GM10847 (cell line): ENCODE data around the gene DNAH2.

Experiments
- POLR2A ChIP-seq: IDR thresholded peaks from 2 replicates; pipeline ENCODE4 v1.6.1; 2011; ENCODE audit not compliant: insufficient read length; ENCODE audit errors: extremely low read depth

DNAH2 gene

GRCh38 chr17:7843257-7843535 is 125.7 kb downstream of the DNAH2 start:
- TF ChIP-seq POLR2A, result no peak

GRCh38 chr17:7843536-7844291 is 126.2 kb downstream of the DNAH2 start:
- peak; percentile 57 for TF ChIP-seq POLR2A

DNA sequence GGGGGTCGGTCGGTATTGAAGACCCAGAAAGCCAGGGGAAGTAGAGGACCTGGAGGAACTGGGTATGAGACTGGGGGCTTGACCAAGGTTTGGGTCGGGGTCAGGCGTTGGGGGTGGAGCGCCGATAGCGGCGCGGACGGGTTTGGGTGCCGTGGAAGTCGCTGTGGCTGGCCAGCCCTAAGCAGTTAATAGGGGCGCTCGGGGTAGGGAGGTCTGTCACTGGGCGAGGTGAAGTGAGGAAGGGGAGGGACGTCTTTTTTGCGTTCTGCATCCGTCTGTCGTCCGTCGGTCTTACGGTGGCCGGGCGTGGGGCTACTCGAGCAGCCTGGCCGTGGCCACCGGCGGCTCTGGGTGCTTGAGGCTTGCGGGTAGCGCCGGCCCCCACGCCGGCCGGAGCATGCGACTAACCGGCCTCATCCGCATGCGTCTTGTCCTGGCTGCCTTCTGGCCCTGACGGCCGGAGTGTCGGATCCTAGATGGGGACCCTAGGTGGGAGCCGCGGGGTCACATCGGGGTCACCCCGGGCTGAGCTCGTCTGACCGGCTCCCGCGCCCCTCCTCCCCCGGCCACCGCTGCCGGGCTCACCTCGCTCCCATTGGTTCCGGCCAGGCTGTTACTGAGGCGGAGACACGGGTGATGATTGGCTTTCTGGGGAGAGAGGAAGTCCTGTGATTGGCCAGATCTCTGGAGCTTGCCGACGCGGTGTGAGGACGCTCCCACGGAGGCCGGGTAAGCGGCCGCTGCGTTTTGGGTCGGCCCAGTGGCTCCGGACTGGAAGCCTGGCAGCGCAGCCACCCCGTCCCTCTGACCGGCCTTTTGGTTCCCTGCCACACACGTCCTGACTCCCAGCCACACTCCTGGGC is 127.0 kb downstream of the DNAH2 start:
- TF ChIP-seq POLR2A, result no peak

- TF ChIP-seq POLR2A, result no peak
These were observed 128.0 kb downstream of the DNAH2 start for GRCh38 chr17:7845359-7846062.

DNA sequence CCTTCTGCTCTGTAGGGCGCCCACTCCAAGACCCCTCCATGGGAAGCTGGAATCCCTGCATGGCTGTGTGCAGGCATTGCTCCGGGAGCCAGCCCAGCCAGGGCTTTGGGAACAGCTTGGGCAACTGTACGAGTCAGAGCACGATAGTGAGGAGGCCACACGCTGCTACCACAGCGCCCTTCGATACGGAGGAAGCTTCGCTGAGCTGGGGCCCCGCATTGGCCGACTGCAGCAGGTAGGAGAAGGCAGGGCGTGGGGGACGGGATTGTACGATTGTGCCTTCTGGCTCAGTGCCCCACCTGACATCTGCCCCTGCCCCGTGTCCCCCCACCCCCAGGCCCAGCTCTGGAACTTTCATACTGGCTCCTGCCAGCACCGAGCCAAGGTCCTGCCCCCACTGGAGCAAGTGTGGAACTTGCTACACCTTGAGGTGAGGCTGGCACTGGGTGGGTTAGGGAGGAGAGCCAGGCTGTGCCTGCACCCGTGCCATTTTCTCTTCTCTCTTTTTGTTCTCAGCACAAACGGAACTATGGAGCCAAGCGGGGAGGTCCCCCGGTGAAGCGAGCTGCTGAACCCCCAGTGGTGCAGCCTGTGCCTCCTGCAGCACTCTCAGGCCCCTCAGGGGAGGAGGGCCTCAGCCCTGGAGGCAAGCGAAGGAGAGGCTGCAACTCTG is 128.7 kb downstream of the DNAH2 start:
- TF ChIP-seq POLR2A, result no peak

- no peak for TF ChIP-seq POLR2A
These were observed 129.5 kb downstream of the DNAH2 start for GRCh38 chr17:7846765-7847661.

DNA sequence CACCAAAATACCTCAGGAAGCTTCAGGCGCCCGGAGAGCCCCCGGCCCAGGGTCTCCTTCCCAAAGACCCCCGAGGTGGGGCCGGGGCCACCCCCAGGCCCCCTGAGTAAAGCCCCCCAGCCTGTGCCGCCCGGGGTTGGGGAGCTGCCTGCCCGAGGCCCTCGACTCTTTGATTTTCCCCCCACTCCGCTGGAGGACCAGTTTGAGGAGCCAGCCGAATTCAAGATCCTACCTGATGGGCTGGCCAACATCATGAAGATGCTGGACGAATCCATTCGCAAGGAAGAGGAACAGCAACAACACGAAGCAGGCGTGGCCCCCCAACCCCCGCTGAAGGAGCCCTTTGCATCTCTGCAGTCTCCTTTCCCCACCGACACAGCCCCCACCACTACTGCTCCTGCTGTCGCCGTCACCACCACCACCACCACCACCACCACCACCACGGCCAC is 130.6 kb downstream of the DNAH2 start:
- TF ChIP-seq POLR2A, result no peak

DNA sequence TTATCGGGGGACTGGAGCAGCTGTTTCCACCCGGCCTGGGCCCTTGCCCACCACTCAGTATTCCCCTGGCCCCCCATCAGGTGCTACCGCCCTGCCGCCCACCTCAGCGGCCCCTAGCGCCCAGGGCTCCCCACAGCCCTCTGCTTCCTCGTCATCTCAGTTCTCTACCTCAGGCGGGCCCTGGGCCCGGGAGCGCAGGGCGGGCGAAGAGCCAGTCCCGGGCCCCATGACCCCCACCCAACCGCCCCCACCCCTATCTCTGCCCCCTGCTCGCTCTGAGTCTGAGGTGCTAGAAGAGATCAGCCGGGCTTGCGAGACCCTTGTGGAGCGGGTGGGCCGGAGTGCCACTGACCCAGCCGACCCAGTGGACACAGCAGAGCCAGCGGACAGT is 131.2 kb downstream of the DNAH2 start:
- TF ChIP-seq POLR2A, result no peak

- TF ChIP-seq POLR2A, result no peak
These were observed 131.7 kb downstream of the DNAH2 start for GRCh38 chr17:7849130-7849750.

DNA sequence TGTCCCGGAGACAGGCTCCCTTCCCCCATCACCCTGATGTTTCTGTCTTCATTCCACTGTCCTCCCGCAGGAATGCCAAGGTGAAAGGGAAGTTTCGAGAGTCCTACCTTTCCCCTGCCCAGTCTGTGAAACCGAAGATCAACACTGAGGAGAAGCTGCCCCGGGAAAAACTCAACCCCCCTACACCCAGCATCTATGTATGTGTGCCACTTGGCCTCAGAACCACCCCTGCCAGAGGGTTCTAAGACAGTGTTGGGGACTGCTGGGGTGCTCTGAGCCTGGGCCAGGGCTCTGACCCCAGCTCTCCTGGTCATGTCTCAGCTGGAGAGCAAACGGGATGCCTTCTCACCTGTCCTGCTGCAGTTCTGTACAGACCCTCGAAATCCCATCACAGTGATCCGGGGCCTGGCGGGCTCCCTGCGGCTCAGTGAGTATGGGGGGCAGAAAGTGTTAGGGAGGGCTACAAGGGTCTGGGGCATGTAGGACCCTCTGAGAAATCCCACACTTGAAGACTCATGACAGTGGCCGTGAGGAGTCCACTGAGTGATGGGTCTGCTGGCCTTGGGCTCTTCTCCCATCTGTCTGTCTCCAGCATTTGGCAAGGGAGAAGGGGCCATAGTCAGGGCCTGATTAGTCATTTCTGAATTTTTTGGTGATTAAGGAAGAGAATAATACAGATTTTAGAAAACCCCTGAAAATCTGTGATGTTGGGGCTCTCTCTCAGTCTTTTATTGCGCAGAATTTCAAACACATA is 132.4 kb downstream of the DNAH2 start:
- TF ChIP-seq POLR2A, result no peak

DNA sequence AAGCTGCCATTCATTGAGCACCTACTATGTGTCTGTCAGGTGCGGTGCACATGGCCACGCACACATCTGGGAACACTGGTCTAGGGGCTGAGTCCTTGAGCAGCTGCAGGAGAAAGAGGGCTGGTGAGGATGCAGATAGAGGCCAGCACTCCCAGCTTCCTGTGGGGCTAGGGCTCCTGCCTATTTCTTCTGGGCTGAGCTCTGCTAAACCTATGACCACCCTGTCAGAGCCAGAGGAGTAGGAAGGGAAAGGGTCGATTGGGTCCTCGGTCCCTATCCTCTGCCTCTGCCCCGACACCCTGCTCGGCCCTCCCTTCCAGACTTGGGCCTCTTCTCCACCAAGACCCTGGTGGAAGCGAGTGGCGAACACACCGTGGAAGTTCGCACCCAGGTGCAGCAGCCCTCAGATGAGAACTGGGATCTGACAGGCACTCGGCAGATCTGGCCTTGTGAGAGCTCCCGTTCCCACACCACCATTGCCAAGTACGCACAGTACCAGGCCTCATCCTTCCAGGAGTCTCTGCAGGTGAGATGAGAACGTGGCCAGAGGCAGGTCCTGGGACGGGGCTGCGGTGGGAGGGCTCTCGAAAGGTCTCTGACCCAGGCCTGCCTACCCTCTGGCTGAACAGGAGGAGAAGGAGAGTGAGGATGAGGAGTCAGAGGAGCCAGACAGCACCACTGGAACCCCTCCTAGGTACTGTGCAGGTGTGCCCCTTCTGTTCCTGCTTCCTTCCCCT is 133.3 kb downstream of the DNAH2 start:
- no peak for TF ChIP-seq POLR2A

DNA sequence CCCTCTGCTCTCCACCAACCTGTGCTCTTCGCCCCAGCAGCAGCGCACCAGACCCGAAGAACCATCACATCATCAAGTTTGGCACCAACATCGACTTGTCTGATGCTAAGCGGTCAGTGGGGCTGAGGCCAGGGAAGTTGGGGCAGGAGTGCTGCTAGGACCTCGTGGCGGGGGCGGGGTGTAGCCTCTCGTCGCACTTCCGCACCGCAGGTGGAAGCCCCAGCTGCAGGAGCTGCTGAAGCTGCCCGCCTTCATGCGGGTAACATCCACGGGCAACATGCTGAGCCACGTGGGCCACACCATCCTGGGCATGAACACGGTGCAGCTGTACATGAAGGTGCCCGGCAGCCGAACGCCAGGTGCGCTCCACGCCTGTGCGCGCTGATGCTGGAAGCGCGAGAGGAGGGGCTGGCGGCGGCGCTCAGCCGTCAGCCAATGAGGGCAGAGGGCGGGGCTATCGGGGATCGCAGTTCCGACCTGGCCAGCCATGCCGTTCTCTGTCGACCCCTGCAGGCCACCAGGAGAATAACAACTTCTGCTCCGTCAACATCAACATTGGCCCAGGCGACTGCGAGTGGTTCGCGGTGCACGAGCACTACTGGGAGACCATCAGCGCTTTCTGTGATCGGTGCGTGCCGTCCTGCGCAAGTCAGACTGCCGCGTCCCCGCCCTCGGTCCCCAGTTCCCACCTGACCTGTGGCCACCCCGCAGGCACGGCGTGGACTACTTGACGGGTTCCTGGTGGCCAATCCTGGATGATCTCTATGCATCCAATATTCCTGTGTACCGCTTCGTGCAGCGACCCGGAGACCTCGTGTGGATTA is 134.1 kb downstream of the DNAH2 start:
- peak; percentile 64 for TF ChIP-seq POLR2A
